ENCODE results near the gene DPF3. TPM values are rescaled to one million over a fixed set of nuclear protein-coding genes. Genes with fewer than 3 reads are reported as not detected.
A peak's percentile ranks its signal among the peaks of the same experiment; 100 is the strongest.

DPF3 gene
- total RNA-seq, 1 donor from 2014 or later = 0.89 TPM

GRCh38 chr14:72739446-72740405, 154.2 kb downstream of the DPF3 start:
- DNase-seq = no peak

GRCh38 chr14:72738161-72738611, 155.7 kb downstream of the DPF3 start:
- no peak for DNase-seq

GRCh38 chr14:72737560-72737943, 156.3 kb downstream of the DPF3 start:
- DNase-seq = no peak

- DNase-seq = peak; percentile 73
Observed at GRCh38 chr14:72736786-72737559, 156.9 kb downstream of the DPF3 start.

- no peak for DNase-seq
Observed at GRCh38 chr14:72736308-72736707, 157.6 kb downstream of the DPF3 start.

- no peak for DNase-seq
Observed at GRCh38 chr14:72732022-72732780, 161.7 kb downstream of the DPF3 start.

GRCh38 chr14:72731252-72732020, 162.5 kb downstream of the DPF3 start:
- no peak for DNase-seq

GRCh38 chr14:72730468-72730867, 163.4 kb downstream of the DPF3 start:
- no peak for DNase-seq

GRCh38 chr14:72726444-72726843, 167.5 kb downstream of the DPF3 start:
- DNase-seq = no peak

- no peak for DNase-seq
Observed at GRCh38 chr14:72723858-72724530, 169.9 kb downstream of the DPF3 start.

GRCh38 chr14:72722201-72722785, 171.6 kb downstream of the DPF3 start:
- no peak for DNase-seq

- no peak for DNase-seq
Observed at GRCh38 chr14:72721083-72721482, 172.8 kb downstream of the DPF3 start.

GRCh38 chr14:72717220-72717619, 176.7 kb downstream of the DPF3 start:
- no peak for DNase-seq

- DNase-seq = no peak
Observed at GRCh38 chr14:72716476-72716875, 177.4 kb downstream of the DPF3 start.

GRCh38 chr14:72715850-72716228, 178.1 kb downstream of the DPF3 start:
- no peak for DNase-seq

GRCh38 chr14:72715215-72715849, 178.6 kb downstream of the DPF3 start:
- DNase-seq = no peak

- DNase-seq = no peak
Observed at GRCh38 chr14:72714871-72715214, 179.1 kb downstream of the DPF3 start.

- DNase-seq = no peak
Observed at GRCh38 chr14:72714094-72714493, 179.8 kb downstream of the DPF3 start.

GRCh38 chr14:72711936-72712335, 182.0 kb downstream of the DPF3 start:
- no peak for DNase-seq

- DNase-seq = peak; percentile 25
Observed at GRCh38 chr14:72709916-72710611, 183.8 kb downstream of the DPF3 start.

Measured in skin of body (tissue), 2 donors.